Tibial nerve (tissue), 4 donors: ENCODE results near the gene ZCWPW2. TPM values are rescaled to one million over a fixed set of nuclear protein-coding genes. Genes with fewer than 3 reads are reported as not detected.

Source experiments
- DNase-seq, 2 donors: peaks; one replicate each; pipeline ENCODE4 v3.0.0-alpha.2; 2019; ENCODE audit warnings: low spot score in 2 of 2
- H3K27ac ChIP-seq, 4 donors: fragments of 200-600 bp; sonication (generic) in 3 of 4; one replicate each; pipeline ENCODE4 v1.5.1; 2017 to 2019; ENCODE audit warnings: mild to moderate bottlenecking in 1 of 4
- H3K27me3 ChIP-seq, 2 donors: fragments of 200-600 bp; sonication (generic) in 1 of 2; one replicate each; pipeline versions ENCODE4 v1.5.1 to v1.6.0; 2017 to 2019
- H3K36me3 ChIP-seq, 3 donors: fragments of 200-600 bp; sonication (generic); one replicate each; pipeline ENCODE4 v1.5.1; 2018 to 2019
- H3K4me1 ChIP-seq, 4 donors: fragments of 200-600 bp; sonication (generic) in 3 of 4; one replicate each; pipeline ENCODE4 v1.5.1; 2017 to 2019
- H3K4me3 ChIP-seq, 4 donors: fragments of 200-600 bp; sonication (generic) in 3 of 4; one replicate each; pipeline ENCODE4 v1.5.1; 2017 to 2019; ENCODE audit warnings: mild to moderate bottlenecking in 1 of 4, moderate library complexity in 1 of 4
- H3K9me3 ChIP-seq, 4 donors: fragments of 200-600 bp; sonication (generic) in 3 of 4; one replicate each; pipeline ENCODE4 v1.5.1; 2017 to 2019
- CTCF ChIP-seq, 5 experiments: fragments of 200-600 bp in 3 of 5; fragments of 450-650 bp in 2 of 5; sonication (generic) in 3 of 5; IDR thresholded peaks; one replicate each; pipeline ENCODE4 v1.5.1; 2016 to 2019; ENCODE audit warnings: antibody characterized with exemption in 5 of 5, mild to moderate bottlenecking in 3 of 5, moderate library complexity in 2 of 5
- EP300 ChIP-seq, 2 donors: sonication (generic); formaldehyde crosslinking; IDR thresholded peaks; one replicate each; pipeline ENCODE4 v1.6.1; 2017; ENCODE audit warnings: antibody characterized with exemption in 2 of 2, mild to moderate bottlenecking in 1 of 2
- POLR2A ChIP-seq, 2 donors: fragments of 450-650 bp; IDR thresholded peaks; one replicate each; pipeline ENCODE4 v1.6.1; 2017; ENCODE audit warnings: antibody characterized with exemption in 2 of 2, mild to moderate bottlenecking in 2 of 2, moderate library complexity in 2 of 2
- WGBS, 2 donors: methylation state at CpG; one replicate each; pipeline ENCODE4 v1.1.5; 2018; 5-methylcytosine and 5-hydroxymethylcytosine counted together
- total RNA-seq, 4 donors: library from RNA; depleted of rRNA; stranded (reverse); fragments of >200 nt; gene quantifications; one replicate each; pipeline ENCODE4 v1.1.0, GENCODE V29; 2016

The ZCWPW2 gene
- total RNA-seq, 4 donors from 2014 or later, result 0.39 to 2.7 (median 0.89) TPM

- TF ChIP-seq CTCF (IDR thresholded peaks at IDR 0.05) (no peak), POLR2A (IDR thresholded peaks at IDR 0.05) (no peak), EP300 (IDR thresholded peaks at IDR 0.05) (no peak)
- H3K27me3 ChIP-seq, result no peaks in the 10 kb centered on the region
- DNase-seq, result no peak
- no peaks in the 10 kb centered on the region for H3K36me3 ChIP-seq
- H3K9me3 ChIP-seq, result peaks cover 0 to 49% (median 12%) of the 10 kb centered on the region in 4 donors
- no peak overlapping the region for H3K4me3 ChIP-seq
- 79 to 84% methylated on average over 1 of the region's 1 CpG for WGBS, 2 donors
- no peaks in the 10 kb centered on the region for H3K4me1 ChIP-seq
- H3K27ac ChIP-seq, result no peak overlapping the region
Measured at GRCh38 chr3:28406241-28406640, 57.7 kb downstream of the ZCWPW2 start.

- no peak overlapping the region for H3K27ac ChIP-seq
- TF ChIP-seq EP300 (IDR thresholded peaks at IDR 0.05), result no peak
- TF ChIP-seq CTCF (IDR thresholded peaks at IDR 0.05), result no peak
- TF ChIP-seq POLR2A (IDR thresholded peaks at IDR 0.05), result no peak
- H3K4me1 ChIP-seq, result no peaks in the 10 kb centered on the region
- H3K36me3 ChIP-seq, result peaks cover 0 to under 1% (median 0%) of the 10 kb centered on the region in 3 donors
- H3K4me3 ChIP-seq, result no peak overlapping the region
- DNase-seq, result no peak
- H3K27me3 ChIP-seq, result no peaks in the 10 kb centered on the region
- H3K9me3 ChIP-seq, result peaks cover 0 to 31% (median 0%) of the 10 kb centered on the region in 4 donors
Measured at GRCh38 chr3:28449398-28449797, 100.9 kb downstream of the ZCWPW2 start.

GRCh38 chr3:28462866-28463265 is 114.3 kb downstream of the ZCWPW2 start:
- TF ChIP-seq EP300 (IDR thresholded peaks at IDR 0.05) (no peak), POLR2A (IDR thresholded peaks at IDR 0.05) (no peak), CTCF (IDR thresholded peaks at IDR 0.05) (no peak)
- no peak for DNase-seq
- WGBS, 2 donors, result 0 to 89% methylated on average over 1 of the region's 1 CpG
- Histone ChIP-seq H3K9me3 (no peaks in the 10 kb centered on the region), H3K27me3 (no peaks in the 10 kb centered on the region), H3K27ac (no peak overlapping the region), H3K4me1 (peaks cover 0 to 6% (median 0%) of the 10 kb centered on the region in 4 donors), H3K4me3 (no peak overlapping the region), H3K36me3 (no peaks in the 10 kb centered on the region)

GRCh38 chr3:28467414-28467813 is 118.9 kb downstream of the ZCWPW2 start:
- WGBS, 2 donors, result 90 to 100% methylated on average over 1 of the region's 1 CpG
- H3K4me1 ChIP-seq, result no peaks in the 10 kb centered on the region
- no peak for DNase-seq
- H3K36me3 ChIP-seq, result no peaks in the 10 kb centered on the region
- H3K27ac ChIP-seq, result no peak overlapping the region
- H3K9me3 ChIP-seq, result peaks cover 0 to 11% (median 0%) of the 10 kb centered on the region in 4 donors
- no peak for TF ChIP-seq POLR2A (IDR thresholded peaks at IDR 0.05)
- no peak for TF ChIP-seq CTCF (IDR thresholded peaks at IDR 0.05)
- no peak for TF ChIP-seq EP300 (IDR thresholded peaks at IDR 0.05)
- H3K4me3 ChIP-seq, result no peak overlapping the region
- H3K27me3 ChIP-seq, result no peaks in the 10 kb centered on the region

- TF ChIP-seq CTCF (IDR thresholded peaks at IDR 0.05) (peak; percentile 34 to 60 (median 55)), POLR2A (IDR thresholded peaks at IDR 0.05) (no peak), EP300 (IDR thresholded peaks at IDR 0.05) (no peak)
- no peak overlapping the region for H3K4me3 ChIP-seq
- no peak overlapping the region for H3K27ac ChIP-seq
- H3K36me3 ChIP-seq, result peaks cover 0 to 2% (median 0%) of the 10 kb centered on the region in 3 donors
- no peaks in the 10 kb centered on the region for H3K27me3 ChIP-seq
- DNase-seq, result no peak
- H3K4me1 ChIP-seq, result no peaks in the 10 kb centered on the region
- H3K9me3 ChIP-seq, result peaks cover 0 to 16% (median 0%) of the 10 kb centered on the region in 4 donors
Measured at GRCh38 chr3:28476194-28476593, 127.7 kb downstream of the ZCWPW2 start.
